H1 (cell line): ENCODE data around the gene BAHD1. TPM values are rescaled to one million over a fixed set of nuclear protein-coding genes. Genes with fewer than 3 reads are reported as not detected.

Source experiments
- CTCF ChIA-PET: fragments of 300-600 bp; sonication (Branson Sonifier 250); formaldehyde crosslinking; loops from one replicate; lab custom pipeline; 2021; ENCODE audit not compliant: partially characterized antibody; lab: Charles Lee
- POLR2A ChIA-PET: fragments of 300-600 bp; sonication (Branson Sonifier 250); formaldehyde crosslinking; loops from one replicate; lab custom pipeline; 2021; ENCODE audit warnings: inconsistent platforms; ENCODE audit not compliant: partially characterized antibody; lab: Charles Lee
- DNase-seq, 2 experiments: peaks; one replicate each; pipeline versions ENCODE4 v3.0.0 to v3.0.0-alpha.2; 2010 to 2022; ENCODE audit warnings: low spot score in 2 of 2, low read depth in 1 of 2, mixed read lengths in 1 of 2
- FAIRE-seq: peaks from 2 replicates; lab custom pipeline; 2011; peaks lifted over from hg19 to GRCh38; lab: Jason Lieb, UNC
- H2AFZ ChIP-seq: 2 replicates; pipeline ENCODE4 v1.8.1; 2012; ENCODE audit warnings: low read length, inconsistent platforms
- H2AK5ac ChIP-seq: 2 replicates; pipeline ENCODE4 v1.6.1; 2013; ENCODE audit warnings: low read depth, low read length
- H2BK120ac ChIP-seq: replicated peaks from 2 replicates; pipeline ENCODE3; 2013; ENCODE audit warnings: low read depth, low read length, inconsistent platforms
- H2BK12ac ChIP-seq: 2 replicates; pipeline ENCODE4 v1.6.1; 2013; ENCODE audit warnings: low read depth, low read length
- H2BK15ac ChIP-seq: 2 replicates; pipeline ENCODE4 v1.6.1; 2013; ENCODE audit warnings: low read length
- H2BK20ac ChIP-seq: 2 replicates; pipeline ENCODE4 v1.6.1; 2013; ENCODE audit warnings: low read length
- H2BK5ac ChIP-seq: 2 replicates; pipeline ENCODE4 v1.6.1; 2013; ENCODE audit warnings: low read depth, low read length
- H3K14ac ChIP-seq: 2 replicates; pipeline ENCODE4 v1.6.1; 2013; ENCODE audit warnings: inconsistent platforms; ENCODE audit not compliant: insufficient read length
- H3K18ac ChIP-seq: 2 replicates; pipeline ENCODE4 v1.6.1; 2013; ENCODE audit warnings: low read length; ENCODE audit errors: extremely low read depth
- H3K23ac ChIP-seq: 2 replicates; pipeline ENCODE4 v1.6.1; 2013; ENCODE audit warnings: inconsistent platforms; ENCODE audit not compliant: insufficient read length
- H3K23me2 ChIP-seq: 2 replicates; pipeline ENCODE4 v1.6.1; 2013; ENCODE audit warnings: low read depth, low read length
- H3K27ac ChIP-seq: 2 replicates; pipeline ENCODE4 v1.6.1; 2011; ENCODE audit warnings: low read depth, low read length, inconsistent platforms
- H3K27me3 ChIP-seq, 4 experiments: replicated peaks in 1 of 4; 1 replicate in 1 of 4; 2 replicates in 3 of 4; pipeline versions ENCODE4 v1.6.1 to v1.8.1; 2011 to 2013; ENCODE audit warnings: low read length in 3 of 4, mild to moderate bottlenecking in 3 of 4, inconsistent platforms in 2 of 4, mixed read lengths in 2 of 4, moderate library complexity in 1 of 4; ENCODE audit not compliant: control insufficient read depth in 3 of 4, insufficient read depth in 3 of 4; ENCODE audit errors: extremely low read depth in 1 of 4
- H3K36me3 ChIP-seq, 4 experiments: 2 replicates each; pipeline versions ENCODE4 v1.6.1 to v1.8.1; 2011 to 2013; ENCODE audit warnings: mild to moderate bottlenecking in 4 of 4, low read length in 3 of 4, moderate library complexity in 2 of 4, control low read depth in 1 of 4, inconsistent platforms in 1 of 4; ENCODE audit not compliant: insufficient read depth in 4 of 4, control insufficient read depth in 2 of 4
- H3K4ac ChIP-seq: replicated peaks from 2 replicates; pipeline ENCODE3; 2013; ENCODE audit warnings: low read length, low read depth, mixed read lengths, inconsistent platforms; ENCODE audit not compliant: insufficient read length
- H3K4me1 ChIP-seq, 4 experiments: replicated peaks in 1 of 4; 1 replicate in 1 of 4; 2 replicates in 3 of 4; pipeline versions ENCODE4 v1.6.1 to v1.8.1; 2011 to 2013; ENCODE audit warnings: low read length in 3 of 4, inconsistent platforms in 2 of 4, mixed read lengths in 1 of 4; ENCODE audit not compliant: insufficient read depth in 4 of 4, control insufficient read depth in 3 of 4
- H3K4me2 ChIP-seq, 2 experiments: 2 replicates each; pipeline versions ENCODE4 v1.6.1 to v1.8.1; 2011 to 2013; ENCODE audit warnings: low read depth in 2 of 2, low read length in 2 of 2, control low read depth in 1 of 2, inconsistent platforms in 1 of 2, mild to moderate bottlenecking in 1 of 2; ENCODE audit not compliant: insufficient read depth in 1 of 2
- H3K4me3 ChIP-seq, 4 experiments: fragments of 200-600, 300-600 bp in 1 of 4; sonication (generic), shearing (Covaris generic), sonication (Bioruptor Twin) in 1 of 4; 2 replicates each; pipeline versions ENCODE4 v1.5.1 to v1.8.1; 2011 to 2016; ENCODE audit warnings: low read length in 4 of 4, low read depth in 3 of 4, control low read depth in 2 of 4, inconsistent platforms in 2 of 4, mild to moderate bottlenecking in 2 of 4, mixed read lengths in 1 of 4, moderate library complexity in 1 of 4; ENCODE audit not compliant: insufficient read depth in 2 of 4; ENCODE audit errors: extremely low read depth in 1 of 4
- H3K56ac ChIP-seq: replicated peaks from 2 replicates; pipeline ENCODE3; 2013; ENCODE audit warnings: low read depth, mild to moderate bottlenecking, mixed read lengths, low read length, inconsistent platforms; ENCODE audit not compliant: insufficient read length
- H3K79me1 ChIP-seq: 2 replicates; pipeline ENCODE4 v1.6.1; 2013; ENCODE audit warnings: low read depth, low read length, control low read depth
- H3K79me2 ChIP-seq, 2 experiments: 2 replicates each; pipeline versions ENCODE4 v1.6.1 to v1.8.1; 2012 to 2013; ENCODE audit warnings: low read length in 2 of 2, mild to moderate bottlenecking in 2 of 2, inconsistent platforms in 1 of 2; ENCODE audit not compliant: insufficient read depth in 2 of 2, control insufficient read depth in 1 of 2
- H3K9ac ChIP-seq, 4 experiments: replicated peaks in 1 of 4; 1 replicate in 1 of 4; 2 replicates in 3 of 4; pipeline versions ENCODE4 v1.6.1 to v1.8.1; 2011 to 2013; ENCODE audit warnings: low read depth in 3 of 4, low read length in 3 of 4, control low read depth in 2 of 4, mild to moderate bottlenecking in 2 of 4, moderate library complexity in 2 of 4, inconsistent platforms in 1 of 4; ENCODE audit errors: extremely low read depth in 1 of 4
- H3K9me3 ChIP-seq, 2 experiments: 2 replicates each; pipeline versions ENCODE4 v1.6.1 to v1.8.1; 2012 to 2013; ENCODE audit warnings: mild to moderate bottlenecking in 2 of 2, moderate library complexity in 2 of 2, control low read depth in 1 of 2, inconsistent platforms in 1 of 2, low read depth in 1 of 2, low read length in 1 of 2, mixed read lengths in 1 of 2; ENCODE audit not compliant: insufficient read depth in 2 of 2
- H4K20me1 ChIP-seq, 2 experiments: replicated peaks in 1 of 2; 2 replicates each; pipeline versions ENCODE3 to v1.8.1; 2011 to 2013; ENCODE audit warnings: inconsistent platforms in 2 of 2, low read length in 2 of 2, mild to moderate bottlenecking in 1 of 2; ENCODE audit not compliant: insufficient read depth in 2 of 2, control insufficient read depth in 1 of 2
- H4K5ac ChIP-seq: 2 replicates; pipeline ENCODE4 v1.6.1; 2013; ENCODE audit warnings: low read length, low read depth, mixed read lengths, inconsistent platforms; ENCODE audit not compliant: insufficient read length
- H4K8ac ChIP-seq: 2 replicates; pipeline ENCODE4 v1.8.0; 2013; ENCODE audit warnings: mild to moderate bottlenecking, moderate library complexity, low read length, inconsistent platforms; ENCODE audit not compliant: insufficient read depth; ENCODE audit errors: extremely low read depth
- H4K91ac ChIP-seq: replicated peaks from 2 replicates; pipeline ENCODE3; 2013; ENCODE audit warnings: low read length, mixed read lengths, inconsistent platforms; ENCODE audit not compliant: insufficient read length
- ASH2L ChIP-seq: fragments of 200-600, 300-600 bp; sonication (generic); IDR thresholded peaks from one replicate; pipeline ENCODE4 v1.7.1; 2017; ENCODE audit warnings: low read length
- CBX5 ChIP-seq: fragments of 300-800, 300-1000 bp; sonication (generic); IDR thresholded peaks from 2 replicates; pipeline ENCODE4 v1.7.1; 2016; ENCODE audit warnings: antibody characterized with exemption, low read length, low read depth
- CHD2 ChIP-seq: IDR thresholded peaks from 2 replicates; pipeline ENCODE4 v1.6.1; 2012; ENCODE audit warnings: low read length, improper control_type of control experiment
- FOSL1 ChIP-seq: IDR thresholded peaks from 2 replicates; pipeline ENCODE4 v1.6.1; 2011; ENCODE audit warnings: mild to moderate bottlenecking, low read depth, low read length, moderate library complexity; ENCODE audit not compliant: insufficient read depth
- HDAC2 ChIP-seq, 2 experiments: fragments of 300-600 bp in 1 of 2; sonication (generic) in 1 of 2; IDR thresholded peaks; 2 replicates each; pipeline ENCODE4 v1.6.1; 2011 to 2012; ENCODE audit warnings: low read depth in 2 of 2, low read length in 2 of 2, mild to moderate bottlenecking in 2 of 2, moderate library complexity in 2 of 2, borderline replicate concordance in 1 of 2, inconsistent platforms in 1 of 2
- HDAC6 ChIP-seq: IDR thresholded peaks from one replicate; pipeline ENCODE4 v1.7.1; 2012; ENCODE audit warnings: low read depth, mild to moderate bottlenecking, inconsistent platforms, low read length, moderate library complexity
- KDM4A ChIP-seq: IDR thresholded peaks from one replicate; pipeline ENCODE4 v1.7.1; 2012; ENCODE audit warnings: low read depth, mild to moderate bottlenecking, moderate library complexity, low read length, inconsistent platforms; ENCODE audit not compliant: severe bottlenecking
- MAFK ChIP-seq: IDR thresholded peaks from 2 replicates; pipeline ENCODE4 v1.6.1; 2012; ENCODE audit warnings: low read depth, mild to moderate bottlenecking, improper control_type of control experiment, low read length
- NANOG ChIP-seq: IDR thresholded peaks from 2 replicates; pipeline ENCODE4 v1.6.1; 2011; ENCODE audit warnings: low read length, low read depth, mild to moderate bottlenecking, inconsistent platforms; ENCODE audit not compliant: insufficient read depth, poor library complexity, severe bottlenecking
- RXRA ChIP-seq: IDR thresholded peaks from 2 replicates; pipeline ENCODE4 v1.6.1; 2011; ENCODE audit warnings: low read depth, mild to moderate bottlenecking, low read length, moderate library complexity; ENCODE audit not compliant: insufficient read depth
- SP1 ChIP-seq: IDR thresholded peaks from 2 replicates; pipeline ENCODE4 v1.6.1; 2011; ENCODE audit warnings: low read depth, low read length
- polyA plus RNA-seq, 7 experiments: library from polyadenylated mRNA; depleted of rRNA in 3 of 7; stranded (reverse) in 5 of 7; unstranded in 2 of 7; fragments of >200 nt in 5 of 7; fragments of 200-250 nt in 2 of 7; gene quantifications; 1 replicate in 5 of 7; 2 replicates in 1 of 7; 4 replicates in 1 of 7; pipeline versions ENCODE4 v1.2.1 to v1.2.3, GENCODE V29; 2011 to 2013; ENCODE audit warnings: missing spikeins in 2 of 7, mixed read lengths in 2 of 7
- total RNA-seq: library from RNA; stranded (reverse); fragmentation: NEBNext Ultra II Directional; extraction: Animal tissue kit (Norgen Biotek cat#: 25700); gene quantifications from 2 replicates; pipeline ENCODE4 v1.2.1, GENCODE V29; 2021
- TF ChIP-seq, protein P1 (sequence below): IDR thresholded peaks from 2 replicates; pipeline ENCODE4 v1.6.1; 2011; ENCODE audit warnings: low read depth, mild to moderate bottlenecking, low read length; ENCODE audit not compliant: insufficient read depth
- TF ChIP-seq, protein P2 (sequence below): IDR thresholded peaks from 2 replicates; pipeline ENCODE4 v1.6.1; 2012; ENCODE audit warnings: low read length, inconsistent platforms

BAHD1 gene
- total and polyA plus RNA-seq, 2 of the 8 experiments (the other 6 are each of a cell fraction or from before 2014, with no cell fraction given), result 15.0 to 38.9 TPM

DNA sequence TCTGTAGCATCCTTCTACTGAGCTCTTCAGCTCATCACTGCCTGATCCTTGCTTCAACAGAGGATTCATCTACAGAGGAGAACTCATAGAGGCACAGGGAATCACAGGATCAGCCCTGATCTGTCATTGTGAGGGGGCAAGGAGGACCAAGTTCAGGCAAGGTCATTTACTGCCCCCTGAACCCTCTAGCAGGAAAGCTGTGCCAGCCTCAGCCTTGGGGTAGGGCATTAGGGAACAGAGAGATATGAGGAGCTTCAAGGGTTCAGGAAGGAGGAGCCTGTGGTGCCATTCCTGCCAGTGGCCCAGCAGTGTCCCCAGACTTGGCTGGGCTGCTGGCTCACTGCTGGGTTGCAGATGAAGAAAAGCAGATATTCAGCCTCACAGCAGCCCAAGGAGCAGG lies 38.3 kb downstream of the BAHD1 start:
- Histone ChIP-seq H3K4ac (no peak overlapping the region), H2BK120ac (no peak overlapping the region), H2AK5ac (no peak overlapping the region), H4K5ac (no peak overlapping the region), H3K56ac (no peak overlapping the region), H4K20me1 (no peaks in the 10 kb centered on the region), H2BK12ac (no peak overlapping the region), H3K79me1 (no peaks in the 10 kb centered on the region), H3K9me3 (no peaks in the 10 kb centered on the region), H3K27ac (no peak overlapping the region), H3K23me2 (no peaks in the 10 kb centered on the region), H3K4me1 (no peaks in the 10 kb centered on the region; a peak in 1 of 7 replicates), H4K8ac (no peak overlapping the region), H3K18ac (no peak overlapping the region), H3K4me2 (no peak overlapping the region), H2BK20ac (no peak overlapping the region), H2BK5ac (no peak overlapping the region), H3K79me2 (no peaks in the 10 kb centered on the region), H3K27me3 (no peaks in the 10 kb centered on the region), H3K23ac (no peak overlapping the region), H4K91ac (no peak overlapping the region), H2BK15ac (no peak overlapping the region; the same call in 1 of the 2 replicates), H3K4me3 (no peak overlapping the region), H3K14ac (no peak overlapping the region), H2AFZ (no peak overlapping the region), H3K36me3 (no peaks in the 10 kb centered on the region), H3K9ac (no peak overlapping the region)
- ChIA-PET CTCF (interaction anchor here (0.8 to 2.6 kb wide), 2 partner anchors 28 to 106 kb away, joined by 5 to 9 read pairs; no protein-coding TSS in a partner anchor), POLR2A (interaction anchor here (0.6 to 1.2 kb wide), 2 partner anchors 9 kb away, joined by 3 to 4 read pairs; no protein-coding TSS in a partner anchor)
- DNase-seq, result no peak
- FAIRE-seq, result no peak
- TF ChIP-seq CHD2, result no peak
- TF ChIP-seq, protein P1, sequence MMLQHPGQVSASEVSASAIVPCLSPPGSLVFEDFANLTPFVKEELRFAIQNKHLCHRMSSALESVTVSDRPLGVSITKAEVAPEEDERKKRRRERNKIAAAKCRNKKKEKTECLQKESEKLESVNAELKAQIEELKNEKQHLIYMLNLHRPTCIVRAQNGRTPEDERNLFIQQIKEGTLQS, result no peak
- TF ChIP-seq FOSL1, result no peak
- TF ChIP-seq KDM4A, result no peak
- TF ChIP-seq RXRA, result no peak
- no peak for TF ChIP-seq CBX5
- TF ChIP-seq, protein P2, sequence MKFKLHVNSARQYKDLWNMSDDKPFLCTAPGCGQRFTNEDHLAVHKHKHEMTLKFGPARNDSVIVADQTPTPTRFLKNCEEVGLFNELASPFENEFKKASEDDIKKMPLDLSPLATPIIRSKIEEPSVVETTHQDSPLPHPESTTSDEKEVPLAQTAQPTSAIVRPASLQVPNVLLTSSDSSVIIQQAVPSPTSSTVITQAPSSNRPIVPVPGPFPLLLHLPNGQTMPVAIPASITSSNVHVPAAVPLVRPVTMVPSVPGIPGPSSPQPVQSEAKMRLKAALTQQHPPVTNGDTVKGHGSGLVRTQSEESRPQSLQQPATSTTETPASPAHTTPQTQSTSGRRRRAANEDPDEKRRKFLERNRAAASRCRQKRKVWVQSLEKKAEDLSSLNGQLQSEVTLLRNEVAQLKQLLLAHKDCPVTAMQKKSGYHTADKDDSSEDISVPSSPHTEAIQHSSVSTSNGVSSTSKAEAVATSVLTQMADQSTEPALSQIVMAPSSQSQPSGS, result no peak
- TF ChIP-seq HDAC2 (IDR thresholded peaks at IDR 0.05; ENCODE audit: borderline replicate concordance in 1 of 2, low read depth in 2 of 2, low read length in 2 of 2), result no peak
- TF ChIP-seq HDAC6, result no peak
- TF ChIP-seq MAFK, result no peak
- TF ChIP-seq NANOG, result no peak
- TF ChIP-seq ASH2L, result no peak
- no peak for TF ChIP-seq SP1
